Measurements from ENCODE around the gene ALPK3.

Gene ALPK3

DNA sequence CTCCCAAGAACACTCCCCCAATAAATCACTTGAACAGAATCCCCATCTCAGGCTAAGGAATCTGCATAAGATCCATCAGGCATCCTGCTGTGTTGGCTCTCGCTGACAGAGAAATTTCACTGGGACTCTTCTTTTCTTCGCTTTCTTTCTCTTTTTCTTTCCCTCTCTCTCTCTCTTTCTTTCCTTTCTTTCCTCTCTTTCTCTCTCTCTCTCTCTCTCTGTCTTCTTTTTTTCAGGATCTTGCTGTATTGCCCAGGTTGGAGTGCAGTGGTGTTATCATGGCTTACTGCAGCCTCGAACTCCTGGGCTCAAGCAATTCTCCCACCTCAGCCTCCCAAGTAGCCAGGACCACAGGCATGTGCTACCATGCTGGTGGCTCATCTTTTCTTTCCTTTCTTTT is 62.9 kb downstream of the ALPK3 start:
- TF ChIP-seq, protein P1, sequence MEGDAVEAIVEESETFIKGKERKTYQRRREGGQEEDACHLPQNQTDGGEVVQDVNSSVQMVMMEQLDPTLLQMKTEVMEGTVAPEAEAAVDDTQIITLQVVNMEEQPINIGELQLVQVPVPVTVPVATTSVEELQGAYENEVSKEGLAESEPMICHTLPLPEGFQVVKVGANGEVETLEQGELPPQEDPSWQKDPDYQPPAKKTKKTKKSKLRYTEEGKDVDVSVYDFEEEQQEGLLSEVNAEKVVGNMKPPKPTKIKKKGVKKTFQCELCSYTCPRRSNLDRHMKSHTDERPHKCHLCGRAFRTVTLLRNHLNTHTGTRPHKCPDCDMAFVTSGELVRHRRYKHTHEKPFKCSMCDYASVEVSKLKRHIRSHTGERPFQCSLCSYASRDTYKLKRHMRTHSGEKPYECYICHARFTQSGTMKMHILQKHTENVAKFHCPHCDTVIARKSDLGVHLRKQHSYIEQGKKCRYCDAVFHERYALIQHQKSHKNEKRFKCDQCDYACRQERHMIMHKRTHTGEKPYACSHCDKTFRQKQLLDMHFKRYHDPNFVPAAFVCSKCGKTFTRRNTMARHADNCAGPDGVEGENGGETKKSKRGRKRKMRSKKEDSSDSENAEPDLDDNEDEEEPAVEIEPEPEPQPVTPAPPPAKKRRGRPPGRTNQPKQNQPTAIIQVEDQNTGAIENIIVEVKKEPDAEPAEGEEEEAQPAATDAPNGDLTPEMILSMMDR (IDR thresholded peaks at IDR 0.05; ENCODE audit: low read depth, low read length), result no peak

DNA sequence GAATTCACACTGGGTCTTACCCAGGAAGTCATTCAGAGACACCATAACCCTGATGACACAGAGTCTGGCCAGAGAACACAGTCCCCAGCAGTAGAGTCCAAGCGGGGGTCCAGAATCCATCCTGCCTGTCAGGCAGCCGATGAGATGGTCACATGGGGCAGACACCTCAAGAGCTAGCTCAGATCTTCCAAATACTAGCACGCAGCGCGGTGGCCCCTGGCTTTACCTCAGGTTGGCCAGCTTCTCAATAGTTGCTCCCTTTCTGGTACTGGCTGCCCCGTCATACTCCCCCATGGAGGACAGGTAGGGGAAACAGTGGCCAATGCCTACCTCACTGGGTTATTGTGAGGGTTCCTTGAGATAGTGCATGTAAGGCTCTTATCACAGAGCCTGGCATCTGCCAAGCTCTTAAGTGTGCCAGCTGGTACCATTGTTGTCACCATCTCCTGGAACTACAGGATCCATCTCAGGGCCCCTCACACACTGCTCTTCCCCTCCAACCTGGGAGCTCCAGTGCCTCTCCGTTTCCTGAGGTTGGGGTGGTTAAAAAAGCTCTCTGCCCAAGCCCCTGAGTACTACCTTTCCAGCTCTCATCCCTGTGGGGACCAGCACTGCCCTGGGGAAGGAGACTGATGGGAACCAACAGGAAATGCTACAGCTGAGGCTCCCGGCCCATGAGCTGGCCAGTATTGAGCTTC is 63.8 kb downstream of the ALPK3 start:
- TF ChIP-seq, protein P1 (IDR thresholded peaks at IDR 0.05; ENCODE audit: low read depth, low read length), result no peak

More for the DNA sequence above, 62.9 kb downstream of the ALPK3 start:
- no peak overlapping the region for H3K4me3 ChIP-seq (ENCODE audit: low read depth, low read length)

DNA sequence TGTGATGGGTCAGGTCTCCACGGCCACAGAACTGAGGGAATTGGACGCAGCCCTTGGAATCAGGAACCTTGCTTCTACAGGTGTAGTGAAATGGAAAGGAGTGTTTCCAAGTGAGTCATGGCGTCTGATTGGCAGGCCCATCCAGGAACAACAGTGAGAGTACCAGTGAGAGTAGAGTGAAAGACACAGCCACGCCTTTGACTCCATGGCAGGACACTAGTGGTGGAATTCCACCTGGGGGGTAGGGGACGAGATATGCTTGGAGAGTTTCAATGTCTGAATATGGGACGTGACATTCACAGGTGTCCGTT is 64.3 kb downstream of the ALPK3 start:
- no peak overlapping the region for H3K4me3 ChIP-seq (ENCODE audit: low read depth, low read length)
- TF ChIP-seq, protein P1 (IDR thresholded peaks at IDR 0.05; ENCODE audit: low read depth, low read length), result no peak

More for the DNA sequence above, 63.8 kb downstream of the ALPK3 start:
- H3K4me3 ChIP-seq (ENCODE audit: low read depth, low read length), result no peak overlapping the region

DNA sequence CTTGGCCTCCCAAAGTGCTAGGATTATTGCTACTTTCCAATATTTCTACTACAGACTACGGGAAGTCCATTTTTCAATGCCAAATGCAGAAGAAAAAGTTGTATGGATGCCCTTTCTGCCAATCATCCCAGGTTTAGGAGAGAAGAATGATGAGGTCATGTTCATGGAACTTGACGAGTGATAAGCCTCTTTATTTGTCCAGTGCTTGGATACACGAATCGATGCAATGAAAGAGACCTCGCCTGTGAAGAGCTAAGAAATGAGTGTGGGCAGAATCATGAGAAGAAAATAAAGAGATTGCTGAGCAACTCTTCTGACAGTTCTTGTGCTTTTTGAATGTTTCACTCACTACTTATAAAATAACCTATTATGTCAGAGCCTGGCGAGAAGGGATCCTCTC is 66.3 kb downstream of the ALPK3 start:
- no peak overlapping the region for H3K4me3 ChIP-seq (ENCODE audit: low read depth, low read length)
- TF ChIP-seq, protein P1 (IDR thresholded peaks at IDR 0.05; ENCODE audit: low read depth, low read length), result no peak

DNA sequence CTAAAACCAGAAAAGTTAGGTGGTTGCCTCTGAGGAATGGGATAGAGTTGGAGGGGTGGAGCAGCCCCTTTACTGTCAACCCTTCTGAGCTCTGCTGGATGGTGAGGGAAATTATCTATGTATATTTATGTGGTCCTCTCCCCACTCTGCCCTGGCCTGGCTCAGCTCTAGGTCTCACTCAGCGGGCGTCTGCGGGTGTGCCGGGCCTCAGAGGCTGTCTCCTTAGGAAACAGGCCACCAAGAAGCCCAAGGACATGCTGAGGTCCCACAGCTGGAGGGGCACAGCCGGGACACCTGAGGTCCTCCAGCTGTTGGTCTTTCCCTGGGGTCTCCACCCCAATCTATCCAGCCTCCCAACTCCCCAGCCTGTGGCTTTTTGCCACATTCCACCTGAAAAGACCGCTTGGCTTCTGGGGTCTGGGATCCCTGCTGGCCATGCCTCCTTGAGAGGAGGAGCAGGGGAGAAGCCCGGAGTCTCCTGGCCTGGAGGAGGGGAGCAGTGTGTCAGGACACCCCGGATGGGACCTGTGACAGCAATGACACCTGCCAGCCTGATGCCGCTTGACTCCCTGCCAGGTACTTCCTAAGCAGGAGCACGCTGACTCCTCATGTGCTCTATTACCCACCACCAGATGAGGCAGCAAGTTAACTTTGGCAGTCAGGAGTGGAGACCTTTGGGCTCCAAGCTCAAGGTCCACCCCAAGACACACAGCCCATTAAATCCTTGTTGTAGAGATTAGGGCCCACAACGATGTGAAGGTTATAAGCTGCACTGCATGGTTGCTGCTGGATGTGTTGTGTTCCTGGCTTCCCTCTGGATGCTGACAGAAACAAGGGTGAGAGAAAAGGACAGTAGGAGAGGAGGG is 67.0 kb downstream of the ALPK3 start, which contains the start of gene SLC28A1:
SLC28A1 (plus strand) TSS at position 747 of the 866 bp plus-strand sequence. CDS start 3,099 bp downstream, outside the sequence.
- H3K4me3 ChIP-seq (ENCODE audit: low read depth, low read length), result no peak within 1 kb of the TSS
- TF ChIP-seq, protein P1 (IDR thresholded peaks at IDR 0.05; ENCODE audit: low read depth, low read length), result no peak

DNA sequence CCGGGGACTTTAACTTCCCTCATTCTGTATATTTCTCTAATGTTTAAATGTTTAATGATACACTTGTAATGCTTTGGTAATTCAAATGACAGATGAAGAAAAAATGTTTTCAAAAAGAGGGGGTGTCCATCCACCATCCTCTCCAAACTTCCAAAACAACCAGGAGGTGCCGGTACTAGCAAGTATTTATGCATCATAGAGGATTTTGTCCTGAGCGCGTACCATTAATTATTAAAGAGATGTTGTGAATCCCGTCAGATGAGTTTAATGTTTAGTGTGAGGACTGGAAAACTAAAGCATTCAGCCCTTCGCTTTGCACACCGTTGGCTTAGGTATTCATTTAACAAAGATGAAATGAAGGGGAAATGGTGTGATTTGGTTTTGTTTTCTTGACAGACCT is 68.6 kb downstream of the ALPK3 start:
- H3K4me3 ChIP-seq (ENCODE audit: low read depth, low read length), result no peak overlapping the region
- TF ChIP-seq, protein P1 (IDR thresholded peaks at IDR 0.05; ENCODE audit: low read depth, low read length), result no peak
